Suprapubic skin (tissue), 3 donors: ENCODE results near the gene KRTAP9-4.
"Not testable (repeated sequence)": the region's sequence is repeated elsewhere in the genome, so short reads cannot be mapped to it uniquely, and the experiment has no call there.

Experiments used
- POLR2A ChIP-seq, 2 donors: fragments of 450-650 bp; IDR thresholded peaks; one replicate each; pipeline ENCODE4 v1.6.1; 2017; ENCODE audit warnings: antibody characterized with exemption in 2 of 2, mild to moderate bottlenecking in 2 of 2, moderate library complexity in 2 of 2
- TF ChIP-seq, protein P1 (sequence below), 2 donors: fragments of 200-600 bp in 1 of 2; fragments of 450-650 bp in 1 of 2; sonication (generic) in 1 of 2; IDR thresholded peaks; one replicate each; pipeline ENCODE4 v1.5.1; 2016 to 2019; ENCODE audit warnings: antibody characterized with exemption in 2 of 2, mild to moderate bottlenecking in 1 of 2, moderate library complexity in 1 of 2

- TF ChIP-seq, protein P1, sequence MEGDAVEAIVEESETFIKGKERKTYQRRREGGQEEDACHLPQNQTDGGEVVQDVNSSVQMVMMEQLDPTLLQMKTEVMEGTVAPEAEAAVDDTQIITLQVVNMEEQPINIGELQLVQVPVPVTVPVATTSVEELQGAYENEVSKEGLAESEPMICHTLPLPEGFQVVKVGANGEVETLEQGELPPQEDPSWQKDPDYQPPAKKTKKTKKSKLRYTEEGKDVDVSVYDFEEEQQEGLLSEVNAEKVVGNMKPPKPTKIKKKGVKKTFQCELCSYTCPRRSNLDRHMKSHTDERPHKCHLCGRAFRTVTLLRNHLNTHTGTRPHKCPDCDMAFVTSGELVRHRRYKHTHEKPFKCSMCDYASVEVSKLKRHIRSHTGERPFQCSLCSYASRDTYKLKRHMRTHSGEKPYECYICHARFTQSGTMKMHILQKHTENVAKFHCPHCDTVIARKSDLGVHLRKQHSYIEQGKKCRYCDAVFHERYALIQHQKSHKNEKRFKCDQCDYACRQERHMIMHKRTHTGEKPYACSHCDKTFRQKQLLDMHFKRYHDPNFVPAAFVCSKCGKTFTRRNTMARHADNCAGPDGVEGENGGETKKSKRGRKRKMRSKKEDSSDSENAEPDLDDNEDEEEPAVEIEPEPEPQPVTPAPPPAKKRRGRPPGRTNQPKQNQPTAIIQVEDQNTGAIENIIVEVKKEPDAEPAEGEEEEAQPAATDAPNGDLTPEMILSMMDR (IDR thresholded peaks at IDR 0.05) = not testable (repeated sequence)
- not testable (repeated sequence) for TF ChIP-seq POLR2A (IDR thresholded peaks at IDR 0.05)
Measured at GRCh38 chr17:41226598-41227095, 22.8 kb upstream of the KRTAP9-4 start, which contains the start of gene KRTAP9-2.
